HG03045 (cell line): ENCODE measurements around the gene S100A7.
"Not testable (repeated sequence)": the region's sequence is repeated elsewhere in the genome, so short reads cannot be mapped to it uniquely, and the experiment has no call there.

Source experiments
- ATAC-seq: cut with Tn5 transposase; IDR thresholded peaks from one replicate; pipeline ENCODE4 v1.9.1; 2021; ENCODE audit warnings: mild to moderate bottlenecking, moderate library complexity; ENCODE audit not compliant: unreplicated experiment

The S100A7 gene

DNA sequence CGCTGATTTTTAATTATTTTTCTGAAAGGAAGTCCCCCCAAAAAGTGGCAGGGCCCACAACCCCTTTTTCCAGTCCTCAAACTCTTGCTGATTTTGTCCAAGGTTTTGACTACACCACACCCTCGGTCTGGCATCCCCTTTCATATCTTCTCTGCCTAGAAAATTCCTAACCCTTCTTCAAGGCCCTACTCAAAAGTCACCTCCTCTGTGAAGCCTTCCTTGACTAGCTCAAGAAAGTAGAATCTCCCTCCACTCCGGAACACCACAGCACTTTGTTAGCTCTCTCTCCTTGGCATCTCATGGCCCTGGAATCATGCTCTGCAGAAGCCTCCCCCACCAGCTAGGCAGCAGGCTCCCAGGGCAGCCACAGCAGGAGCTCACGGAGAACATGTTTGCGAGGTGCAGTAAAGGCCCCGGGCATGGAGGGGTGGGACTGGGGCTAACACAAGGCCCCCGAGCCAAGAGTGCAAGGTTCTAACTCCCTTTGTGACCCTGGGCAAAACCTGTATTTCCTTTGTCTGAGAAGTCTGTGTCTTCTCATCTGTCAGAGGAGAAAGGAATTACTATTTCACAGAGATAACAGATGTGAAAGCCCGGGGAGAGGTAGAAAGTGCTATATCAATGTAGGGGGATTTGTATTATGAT, 17.7 kb upstream of the S100A7 start:
- ATAC-seq, result no peak

DNA sequence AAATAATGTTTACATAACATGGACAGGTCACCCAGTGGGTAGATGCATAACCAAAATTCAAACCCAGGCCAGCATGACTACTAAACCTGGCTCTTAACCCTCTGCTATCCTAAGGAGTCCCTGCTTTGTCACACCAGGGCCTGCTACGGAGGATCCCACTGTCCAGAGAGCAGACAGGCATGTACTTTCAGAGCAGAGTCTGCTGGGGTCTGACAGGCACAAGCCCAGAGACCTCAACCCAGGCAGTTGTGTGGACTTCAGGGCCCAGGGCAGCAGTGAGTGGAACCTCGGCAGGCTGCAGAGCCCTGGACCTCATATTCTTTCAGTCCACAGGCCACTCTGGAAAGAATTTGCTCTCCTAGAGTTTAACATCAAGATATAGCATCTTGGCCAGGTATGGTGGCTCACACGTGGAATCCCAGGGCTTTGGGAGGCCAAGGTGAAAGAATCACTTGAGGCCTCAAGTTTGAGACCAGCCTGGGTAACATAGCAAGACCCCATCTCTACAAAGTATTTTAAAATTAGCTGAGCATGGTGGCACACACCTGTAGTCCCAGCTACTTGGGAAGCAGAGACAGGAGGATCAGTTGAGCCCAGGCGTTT, 16.1 kb upstream of the S100A7 start:
- no peak for ATAC-seq

DNA sequence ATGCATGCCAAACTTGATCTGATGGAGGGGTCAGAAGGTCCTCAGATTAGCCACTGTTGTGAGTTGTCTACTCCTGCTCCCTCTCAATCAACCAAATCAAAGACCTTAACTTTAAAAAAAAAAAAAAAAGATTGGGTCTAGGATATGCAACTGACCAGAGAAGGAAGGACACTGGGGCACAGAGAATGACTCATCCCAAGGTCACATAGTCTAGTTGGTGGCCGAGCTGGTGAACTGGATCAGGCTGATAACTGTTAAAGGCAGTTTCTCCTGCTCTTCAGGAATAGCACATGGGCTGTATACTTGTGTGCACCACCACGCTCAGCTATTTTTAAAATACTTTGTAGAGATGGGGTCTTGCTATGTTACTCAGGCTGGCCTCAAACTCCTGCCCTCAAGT, 14.8 kb upstream of the S100A7 start:
- ATAC-seq, result no peak

DNA sequence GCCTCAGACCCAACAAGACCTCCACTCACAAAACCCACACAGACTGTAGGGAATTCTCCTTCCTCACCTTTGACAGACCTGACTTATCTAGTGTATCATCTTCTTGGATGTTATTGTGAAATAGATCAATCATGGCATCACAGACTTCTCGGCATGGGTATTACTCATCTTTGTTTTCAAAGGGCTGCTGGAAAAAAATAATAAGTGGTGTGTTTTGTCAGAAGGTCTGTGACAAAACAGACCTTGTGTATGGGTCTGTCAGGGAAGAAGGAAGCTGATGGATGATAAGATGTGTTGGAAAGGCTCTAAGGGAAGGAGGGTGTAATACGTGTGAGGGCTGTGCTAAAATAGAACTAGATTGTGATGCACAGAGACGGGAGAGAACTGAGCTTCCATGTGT, 13.9 kb upstream of the S100A7 start:
- ATAC-seq, result no peak

DNA sequence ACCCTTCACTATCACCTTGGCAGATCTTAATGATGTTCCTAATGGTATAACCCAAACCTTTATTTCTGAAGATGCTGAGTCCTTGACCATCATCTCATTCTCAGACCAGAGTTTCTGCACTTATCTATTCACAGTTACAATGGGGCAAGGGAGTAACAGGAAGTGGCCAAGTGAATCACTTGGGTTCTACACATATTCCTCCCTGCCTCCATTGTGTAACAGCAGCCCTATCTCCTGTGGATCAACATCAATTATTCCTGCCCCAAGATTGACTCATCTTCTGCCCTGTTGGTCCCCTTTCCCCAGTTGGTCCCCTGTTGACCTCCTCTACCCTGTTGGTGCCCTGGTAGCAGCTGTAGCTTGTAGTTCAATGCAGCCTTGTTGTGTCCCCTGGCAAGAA, 10.3 kb upstream of the S100A7 start:
- no peak for ATAC-seq

DNA sequence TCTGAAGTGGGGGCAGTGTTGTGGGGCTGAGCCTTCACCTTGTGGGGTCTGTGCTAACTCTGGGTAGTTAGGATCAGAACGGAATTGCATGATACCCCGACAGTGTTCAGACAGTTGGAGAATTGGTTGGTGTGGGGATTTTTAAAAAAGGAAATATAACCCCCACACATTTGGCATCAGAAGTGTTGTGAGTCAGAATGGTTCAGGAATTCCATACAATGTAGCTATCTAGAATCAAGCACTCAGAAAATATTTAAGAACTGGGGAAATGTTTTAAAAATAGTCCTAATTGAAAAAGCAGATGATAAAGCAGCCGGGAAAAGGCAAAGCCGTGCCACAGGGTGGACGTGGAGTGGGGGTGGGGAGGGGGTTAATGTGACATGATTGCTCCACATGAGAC, 6.5 kb upstream of the S100A7 start:
- ATAC-seq, result no peak

DNA sequence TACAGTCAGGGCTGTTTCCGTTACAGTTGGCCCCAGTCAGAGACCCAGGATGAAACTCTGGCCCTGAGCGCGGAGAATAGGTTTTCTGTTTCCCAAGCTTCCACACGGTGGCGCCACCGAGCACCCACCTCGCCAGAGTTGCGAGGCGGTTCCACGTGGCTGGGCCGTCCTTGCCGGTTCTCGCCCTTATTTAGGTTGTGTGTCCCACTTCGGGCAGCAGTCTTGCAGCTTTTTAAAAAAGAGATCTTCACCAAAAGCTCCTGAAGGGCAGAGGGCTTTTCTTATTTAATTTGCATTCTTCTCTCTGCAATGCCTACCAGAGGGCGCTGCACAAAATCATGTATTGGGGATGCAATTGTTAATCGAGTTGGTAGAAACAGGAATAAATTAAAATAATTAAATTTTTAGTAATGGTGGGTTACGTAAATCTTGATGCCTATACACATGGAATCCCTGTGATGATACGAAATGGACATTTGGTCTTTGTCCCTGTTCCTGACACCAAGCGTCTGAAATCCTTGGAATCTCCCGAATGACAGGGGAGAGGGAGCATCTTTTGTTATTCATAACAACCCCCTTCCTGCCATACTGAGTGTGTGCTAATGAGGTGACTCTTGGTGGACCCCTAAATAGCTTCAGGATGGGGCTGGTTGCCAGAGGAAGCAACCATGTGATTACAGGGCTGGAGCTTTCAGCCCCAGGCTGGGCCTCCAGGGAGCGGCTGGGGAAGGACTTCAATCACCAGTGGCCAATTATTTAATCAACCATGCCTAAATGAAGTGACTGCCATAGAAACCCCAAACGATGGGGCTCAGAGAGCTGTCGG, 5.6 kb upstream of the S100A7 start:
- no peak for ATAC-seq

DNA sequence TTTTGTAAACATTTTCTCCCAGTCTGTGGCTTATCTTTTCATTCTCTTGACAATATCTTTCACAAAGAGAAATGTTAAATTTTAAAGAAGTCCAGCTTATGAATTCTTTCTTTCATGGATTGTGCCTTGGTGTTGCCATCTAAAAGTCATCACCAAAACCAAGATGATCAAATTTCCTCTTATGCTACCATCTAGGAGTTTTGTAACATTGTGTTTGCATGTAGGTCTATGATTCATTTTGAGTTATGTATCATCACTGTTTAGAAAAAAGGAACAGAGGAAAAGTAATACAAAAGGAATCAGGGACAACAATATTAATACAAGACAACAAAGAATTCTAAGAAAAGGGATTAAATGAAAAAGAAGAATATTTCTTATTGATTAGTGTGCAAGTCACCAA, 2.3 kb upstream of the S100A7 start:
- ATAC-seq, result not testable (repeated sequence)

DNA sequence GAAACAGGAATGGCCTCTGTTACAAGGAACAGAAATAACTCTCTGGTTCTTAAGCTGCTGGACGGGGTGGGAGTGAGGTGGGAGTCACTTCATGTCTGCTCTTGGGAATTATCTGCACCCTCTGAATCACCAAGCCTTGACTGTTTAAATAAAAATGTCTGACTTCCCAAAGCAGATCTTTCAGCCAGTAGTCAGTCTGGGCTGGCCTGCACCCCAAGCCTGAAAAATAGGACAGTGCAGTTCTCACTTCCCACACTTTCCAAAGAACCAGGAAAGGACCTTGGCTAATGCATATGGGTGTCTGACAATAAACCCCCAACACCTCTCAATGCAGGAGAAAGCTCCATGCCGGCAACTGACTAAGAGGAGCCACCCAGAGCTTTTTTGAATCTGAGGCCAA, 796 bp downstream of the S100A7 start:
- no peak for ATAC-seq

DNA sequence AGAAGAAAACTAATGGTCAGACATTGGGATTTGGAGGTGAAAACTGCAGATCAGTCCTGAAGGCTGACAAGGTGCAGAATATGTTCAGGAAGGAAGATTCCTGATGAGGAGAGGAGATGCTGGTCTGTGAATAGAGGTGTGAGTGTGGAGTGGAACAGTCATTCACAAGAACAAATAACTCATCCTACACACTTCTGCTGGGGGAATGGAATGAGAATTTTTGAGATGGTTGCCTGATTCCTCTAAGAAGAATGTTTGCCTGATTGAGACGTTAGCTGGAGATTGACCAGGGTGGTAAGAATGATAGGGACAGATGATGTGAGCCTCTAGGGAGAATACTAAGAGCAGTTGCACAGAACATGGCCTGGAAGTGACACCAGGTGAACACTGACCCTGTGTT, 4.1 kb downstream of the S100A7 start:
- ATAC-seq, result no peak

DNA sequence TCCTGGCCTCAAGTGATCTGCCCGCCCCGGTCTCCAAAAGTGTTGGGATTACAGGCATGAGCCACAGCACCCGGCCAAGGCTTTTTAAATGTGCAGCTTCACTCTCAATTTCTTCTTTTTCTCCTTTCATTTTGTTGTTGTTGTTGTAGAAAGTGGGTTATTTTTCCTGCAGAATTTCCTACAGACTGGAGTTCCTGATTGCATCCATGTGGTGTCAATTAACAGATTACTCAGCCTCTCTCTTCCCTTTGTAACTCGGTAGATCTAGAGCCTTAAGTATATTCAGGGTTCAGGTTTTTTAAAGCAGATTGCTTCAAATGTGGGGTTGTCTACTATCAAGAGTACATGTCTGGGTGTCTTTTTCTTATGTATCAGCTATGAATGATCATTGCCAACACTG, 11.6 kb downstream of the S100A7 start:
- not testable (repeated sequence) for ATAC-seq

DNA sequence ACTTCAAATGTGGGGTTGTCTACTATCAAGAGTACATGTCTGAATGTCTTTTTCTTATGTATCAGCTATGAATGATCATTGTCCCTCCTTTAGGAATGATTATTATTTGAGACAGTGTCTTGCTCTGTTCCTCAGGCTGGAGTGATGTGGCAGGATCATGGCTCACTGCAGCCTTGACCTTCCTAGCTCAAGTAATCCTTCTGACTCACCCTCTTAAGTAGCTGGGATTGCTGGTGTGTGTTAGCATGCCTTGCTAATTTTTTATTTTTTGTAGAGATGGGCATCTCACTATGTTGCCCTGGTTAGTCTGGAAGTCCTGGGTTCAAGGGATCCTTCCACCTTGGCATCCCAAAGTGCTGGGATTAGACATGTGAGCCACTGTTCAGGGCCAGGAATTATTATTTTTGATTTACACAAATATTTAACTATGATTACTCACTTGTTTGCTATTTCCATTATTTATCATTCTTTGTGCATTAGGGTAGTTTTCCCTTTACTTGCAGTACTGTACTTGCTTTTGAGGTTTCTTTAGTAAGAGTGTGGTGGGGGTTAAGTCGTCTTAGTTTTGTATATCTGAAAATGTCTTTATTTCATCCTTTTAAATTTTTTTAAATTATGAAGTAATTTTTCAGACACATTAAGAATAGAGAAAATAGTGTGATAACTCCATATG, 12.8 kb downstream of the S100A7 start:
- no peak for ATAC-seq

DNA sequence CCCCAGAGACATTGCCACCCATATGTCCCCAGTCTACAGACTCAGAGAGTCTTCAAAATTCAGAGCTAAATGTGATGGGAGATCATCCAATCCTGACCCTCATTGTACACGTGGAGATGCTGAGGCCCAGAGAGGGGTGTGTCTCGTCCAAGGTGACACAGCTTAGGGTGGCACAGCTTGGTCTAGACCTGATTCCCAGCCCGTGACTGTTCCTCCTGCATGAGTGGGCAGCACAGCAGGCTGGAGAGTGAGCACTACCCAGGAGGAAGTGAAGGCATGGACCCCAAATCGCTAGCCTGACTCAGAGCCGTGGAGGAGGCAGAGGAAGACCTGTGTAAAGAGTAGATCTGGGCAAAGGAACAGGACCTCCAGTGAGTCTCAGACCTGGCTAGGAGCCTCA, 16.4 kb downstream of the S100A7 start:
- no peak for ATAC-seq

DNA sequence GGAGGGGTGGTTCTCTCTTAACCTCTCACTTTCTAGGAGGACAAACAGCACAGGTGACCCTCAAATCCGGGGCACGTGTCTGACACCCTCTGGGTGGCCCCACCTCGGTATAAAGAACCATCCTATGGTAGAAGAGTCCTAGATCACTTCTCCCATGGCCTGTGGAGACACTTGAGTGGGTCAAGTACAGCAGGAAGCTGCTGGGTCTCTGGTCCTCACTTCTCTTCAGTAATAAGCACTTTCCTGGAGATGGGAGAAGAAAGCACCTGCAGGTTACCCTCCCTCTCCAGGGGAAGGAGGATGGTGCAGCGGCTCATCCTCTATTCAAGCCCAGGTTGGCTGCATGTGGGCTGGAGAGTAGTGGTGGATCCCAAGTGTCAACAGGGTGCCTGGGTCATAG, 17.0 kb downstream of the S100A7 start:
- no peak for ATAC-seq

DNA sequence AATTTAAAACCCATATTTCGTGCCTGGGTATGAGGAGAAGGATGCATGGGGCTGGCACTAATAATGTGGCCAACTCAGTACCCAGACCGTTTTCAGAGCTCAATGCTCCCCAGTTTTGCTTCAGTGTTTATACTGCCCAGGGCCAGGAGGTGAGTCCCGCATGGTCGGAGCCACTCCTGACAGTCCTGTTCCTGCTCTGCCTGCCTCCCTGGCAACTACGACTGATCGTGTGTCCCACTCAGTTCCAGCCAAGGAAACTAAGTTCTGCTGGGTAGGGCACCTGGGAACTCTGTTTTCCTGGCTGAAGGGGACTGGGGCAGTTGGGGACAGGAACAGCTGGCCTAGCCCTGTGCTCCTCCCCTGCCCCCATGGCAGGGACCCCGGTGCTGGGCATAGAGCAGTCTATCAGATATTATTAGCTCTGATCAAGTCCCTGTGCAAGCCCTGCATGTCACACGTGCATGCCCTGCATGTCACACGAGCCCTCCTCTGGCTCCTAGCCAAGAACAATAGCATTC, 19.2 kb downstream of the S100A7 start:
- ATAC-seq, result no peak

DNA sequence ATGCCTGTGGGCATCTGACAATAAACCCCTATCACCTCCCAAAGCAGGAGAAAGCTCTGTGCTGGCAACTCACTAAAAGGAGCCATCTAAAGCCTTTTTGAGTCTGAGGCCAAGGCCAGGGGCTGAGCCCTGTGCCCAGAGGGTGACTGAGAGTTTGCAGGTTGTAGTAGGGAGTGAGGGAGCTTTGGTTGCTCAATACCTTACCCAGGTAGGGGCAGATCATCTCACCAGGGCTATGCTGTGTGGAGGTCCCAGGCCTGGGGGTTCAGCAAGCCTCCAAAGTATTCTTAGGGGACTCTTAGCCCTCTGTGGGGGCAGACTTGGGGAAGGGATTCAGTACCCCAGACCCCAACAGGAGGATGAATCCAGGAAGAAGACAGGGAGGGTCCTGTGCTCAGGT, 21.2 kb downstream of the S100A7 start:
- no peak for ATAC-seq

DNA sequence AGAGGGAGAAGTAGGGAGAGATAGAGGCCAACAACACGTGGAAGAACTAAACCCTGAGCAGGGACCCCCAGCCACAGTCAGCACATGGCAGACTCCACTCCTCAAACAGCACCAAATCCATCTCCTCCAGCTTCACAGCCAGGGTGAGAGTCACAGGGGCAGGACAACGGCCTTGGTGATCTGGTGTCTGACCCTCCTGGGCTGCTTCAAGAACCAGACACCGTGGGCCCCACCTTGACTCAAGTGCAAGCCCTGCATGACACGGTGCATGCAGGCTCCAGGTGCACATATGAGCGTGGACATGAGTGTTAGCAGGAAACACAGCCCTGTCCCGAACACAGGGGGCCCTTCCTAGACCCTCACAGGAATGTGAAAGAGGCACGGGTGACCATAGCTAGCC, 21.9 kb downstream of the S100A7 start:
- no peak for ATAC-seq

DNA sequence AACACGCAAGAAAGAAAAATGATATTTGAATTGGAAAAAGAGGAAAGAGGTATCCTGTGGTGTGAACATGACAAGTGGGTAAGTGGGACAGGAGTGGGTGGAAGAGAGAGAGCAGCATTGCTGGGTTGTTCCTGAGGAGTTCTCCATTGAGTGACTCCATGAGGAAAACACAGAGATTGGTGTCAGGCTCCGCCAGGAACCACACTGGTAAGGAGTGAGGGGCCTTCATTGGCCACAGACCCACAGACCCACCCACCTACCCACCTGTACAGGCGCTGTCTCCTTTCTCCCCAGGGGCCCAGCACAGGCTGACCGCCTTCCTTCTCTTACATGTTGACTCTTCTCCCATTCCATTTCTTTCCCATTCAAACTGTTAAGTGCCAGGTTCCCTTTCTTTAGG, 23.2 kb downstream of the S100A7 start:
- ATAC-seq, result no peak

DNA sequence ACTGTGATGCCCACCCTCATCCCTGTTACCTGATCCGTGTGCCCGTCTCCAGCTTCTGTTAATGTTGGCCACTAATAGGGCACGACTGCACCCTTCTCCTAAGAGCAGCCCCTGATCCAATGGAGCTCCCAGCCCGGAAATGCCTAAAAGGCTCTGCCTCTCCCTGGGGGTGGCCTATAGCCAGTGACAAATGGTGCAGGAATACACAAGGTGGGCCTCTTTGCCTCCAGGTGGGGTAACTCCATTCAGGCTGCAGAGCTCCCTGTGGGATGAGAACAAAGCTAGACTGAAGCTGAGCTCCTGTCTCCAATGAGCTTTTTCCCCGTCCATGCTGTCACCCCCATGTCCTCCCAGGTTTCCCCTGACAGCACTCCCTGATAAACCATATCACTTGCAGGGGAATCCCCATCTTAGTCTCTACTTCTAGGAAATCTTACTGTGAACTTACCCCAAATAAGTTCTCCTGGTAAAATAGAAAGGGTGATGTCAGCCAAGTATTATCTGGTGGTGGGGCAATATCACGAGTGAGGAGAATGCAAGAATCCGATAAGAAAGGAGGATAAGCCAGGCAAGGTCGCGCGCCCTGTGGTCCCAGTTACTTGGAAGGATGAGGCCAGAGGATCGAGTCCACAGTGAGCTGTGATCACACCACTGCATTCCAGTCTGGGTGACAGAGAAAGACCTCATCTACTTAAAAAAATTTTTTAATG, 25.6 kb downstream of the S100A7 start:
- ATAC-seq, result no peak

DNA sequence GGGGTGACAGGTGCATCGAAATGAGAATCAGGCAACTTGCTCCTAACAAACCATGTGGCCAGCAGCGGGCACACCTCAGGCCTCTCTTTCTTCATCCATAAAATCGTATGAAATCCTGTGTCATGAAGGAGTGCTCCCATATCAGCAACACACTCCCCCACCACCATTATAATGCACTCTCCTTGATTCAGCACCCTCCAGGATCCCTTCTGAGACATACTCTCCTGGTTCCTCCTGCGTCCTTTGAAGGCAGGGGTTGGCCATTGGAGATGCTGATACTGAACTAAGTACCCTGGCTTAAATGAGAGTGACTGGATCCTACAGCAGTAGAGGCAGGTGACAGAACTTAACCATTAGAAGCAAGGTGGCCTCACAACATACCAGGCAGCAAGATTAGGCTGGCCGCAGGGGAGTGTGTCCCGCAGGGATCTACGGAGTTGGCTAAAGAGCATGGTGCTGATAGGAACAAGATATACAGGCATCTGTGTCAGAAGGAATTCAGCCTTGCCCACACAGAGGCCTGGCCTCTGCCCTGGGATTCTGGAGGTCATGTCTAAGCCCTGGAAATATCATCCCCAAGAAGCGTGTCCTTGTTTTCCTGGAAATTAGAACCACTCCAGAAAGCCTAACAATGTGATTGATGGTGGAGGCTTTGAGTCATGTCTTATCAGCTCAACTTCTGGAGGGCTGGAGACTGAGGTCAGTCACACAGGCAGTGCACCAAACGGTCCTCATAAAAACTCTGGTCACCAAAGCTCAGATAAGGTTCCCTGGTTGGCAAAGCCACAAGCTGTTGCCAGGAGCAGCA, 27.4 kb downstream of the S100A7 start:
- no peak for ATAC-seq
